Nephron (organoid): Measurements from ENCODE around the gene UBE2Q2.
A peak's percentile ranks its signal among the peaks of the same experiment; 100 is the strongest.

Source experiments
- H3K27ac Mint-ChIP-seq, 3 experiments: 2 replicates each; pipeline ENCODE4 v1.8.0; 2020; ENCODE audit warnings: mixed read lengths in 3 of 3, mild to moderate bottlenecking in 2 of 3, moderate library complexity in 1 of 3
- H3K27me3 Mint-ChIP-seq: 2 replicates; pipeline ENCODE4 v1.8.0; 2021; ENCODE audit warnings: low read depth, mild to moderate bottlenecking, moderate library complexity, mixed read lengths
- H3K36me3 Mint-ChIP-seq: 2 replicates; pipeline ENCODE4 v1.8.0; 2020; ENCODE audit warnings: low read depth, mixed read lengths
- H3K4me1 Mint-ChIP-seq: 2 replicates; pipeline ENCODE4 v1.8.0; 2020; ENCODE audit warnings: mixed read lengths
- H3K4me3 Mint-ChIP-seq, 3 experiments: 2 replicates each; pipeline ENCODE4 v1.8.0; 2020; ENCODE audit warnings: mild to moderate bottlenecking in 3 of 3, mixed read lengths in 3 of 3, moderate library complexity in 2 of 3
- H3K9me3 Mint-ChIP-seq: 2 replicates; pipeline ENCODE4 v1.8.0; 2020; ENCODE audit warnings: mixed read lengths
- CTCF ChIP-seq, 3 experiments: fragments of 200-600 bp; sonication (generic); IDR thresholded peaks; one replicate each; pipeline ENCODE4 v1.5.0; 2021; ENCODE audit warnings: antibody characterized with exemption in 3 of 3; ENCODE audit not compliant: unreplicated experiment in 3 of 3

Gene UBE2Q2

GRCh38 chr15:75921732-75922703 is 78.8 kb downstream of the UBE2Q2 start:
- H3K9me3 Mint-ChIP-seq = no peaks in the 10 kb centered on the region
- H3K4me1 Mint-ChIP-seq = peaks cover 7% of the 10 kb centered on the region
- no peaks in the 10 kb centered on the region for H3K27me3 Mint-ChIP-seq
- H3K4me3 Mint-ChIP-seq = no peak overlapping the region
- peak; percentile 33 to 50 (median 38) for TF ChIP-seq CTCF (IDR thresholded peaks at IDR 0.05; ENCODE audit: unreplicated experiment in 3 of 3)
- peaks cover 41% of the 10 kb centered on the region for H3K36me3 Mint-ChIP-seq
- H3K27ac Mint-ChIP-seq = peak overlapping the region in 1 of 3 experiments; percentile 24

GRCh38 chr15:75923756-75924155 is 80.5 kb downstream of the UBE2Q2 start:
- Mint-ChIP-seq H3K27me3 (no peaks in the 10 kb centered on the region), H3K9me3 (no peaks in the 10 kb centered on the region), H3K27ac (no peak overlapping the region), H3K4me3 (no peak overlapping the region), H3K4me1 (peaks cover 7% of the 10 kb centered on the region), H3K36me3 (peaks cover 32% of the 10 kb centered on the region)
- TF ChIP-seq CTCF (IDR thresholded peaks at IDR 0.05; ENCODE audit: unreplicated experiment in 3 of 3) = no peak

- TF ChIP-seq CTCF (IDR thresholded peaks at IDR 0.05; ENCODE audit: unreplicated experiment in 3 of 3) = no peak
- no peaks in the 10 kb centered on the region for H3K9me3 Mint-ChIP-seq
Measured at GRCh38 chr15:75924576-75924975, 81.3 kb downstream of the UBE2Q2 start.

GRCh38 chr15:75925440-75925839 is 82.2 kb downstream of the UBE2Q2 start:
- Mint-ChIP-seq H3K27ac (no peak overlapping the region), H3K9me3 (no peaks in the 10 kb centered on the region), H3K4me3 (no peak overlapping the region), H3K27me3 (no peaks in the 10 kb centered on the region), H3K4me1 (peaks cover 7% of the 10 kb centered on the region), H3K36me3 (peaks cover 22% of the 10 kb centered on the region)
- no peak for TF ChIP-seq CTCF (IDR thresholded peaks at IDR 0.05; ENCODE audit: unreplicated experiment in 3 of 3)

More at GRCh38 chr15:75924576-75924975, 81.3 kb downstream of the UBE2Q2 start:
- Mint-ChIP-seq H3K4me1 (peaks cover 7% of the 10 kb centered on the region), H3K36me3 (peaks cover 28% of the 10 kb centered on the region), H3K27me3 (no peaks in the 10 kb centered on the region), H3K4me3 (no peak overlapping the region), H3K27ac (no peak overlapping the region)

- H3K4me3 Mint-ChIP-seq = no peak overlapping the region
- peaks cover 33% of the 10 kb centered on the region for H3K36me3 Mint-ChIP-seq
- H3K27me3 Mint-ChIP-seq = no peaks in the 10 kb centered on the region
- H3K9me3 Mint-ChIP-seq = no peaks in the 10 kb centered on the region
- TF ChIP-seq CTCF (IDR thresholded peaks at IDR 0.05; ENCODE audit: unreplicated experiment in 3 of 3) = no peak
- H3K27ac Mint-ChIP-seq = no peak overlapping the region
- H3K4me1 Mint-ChIP-seq = peaks cover 7% of the 10 kb centered on the region
Measured at GRCh38 chr15:75926931-75927330, 83.7 kb downstream of the UBE2Q2 start.
